HG02623 (cell line): Measurements from ENCODE around the gene UBIAD1.
"Not testable (repeated sequence)": the region's sequence is repeated elsewhere in the genome, so short reads cannot be mapped to it uniquely, and the experiment has no call there.

ENCODE experiments used
- ATAC-seq: cut with Tn5 transposase; IDR thresholded peaks from one replicate; pipeline ENCODE4 v1.9.1; 2021; ENCODE audit warnings: moderate library complexity; ENCODE audit not compliant: unreplicated experiment

The UBIAD1 gene, protein sequence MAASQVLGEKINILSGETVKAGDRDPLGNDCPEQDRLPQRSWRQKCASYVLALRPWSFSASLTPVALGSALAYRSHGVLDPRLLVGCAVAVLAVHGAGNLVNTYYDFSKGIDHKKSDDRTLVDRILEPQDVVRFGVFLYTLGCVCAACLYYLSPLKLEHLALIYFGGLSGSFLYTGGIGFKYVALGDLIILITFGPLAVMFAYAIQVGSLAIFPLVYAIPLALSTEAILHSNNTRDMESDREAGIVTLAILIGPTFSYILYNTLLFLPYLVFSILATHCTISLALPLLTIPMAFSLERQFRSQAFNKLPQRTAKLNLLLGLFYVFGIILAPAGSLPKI

DNA sequence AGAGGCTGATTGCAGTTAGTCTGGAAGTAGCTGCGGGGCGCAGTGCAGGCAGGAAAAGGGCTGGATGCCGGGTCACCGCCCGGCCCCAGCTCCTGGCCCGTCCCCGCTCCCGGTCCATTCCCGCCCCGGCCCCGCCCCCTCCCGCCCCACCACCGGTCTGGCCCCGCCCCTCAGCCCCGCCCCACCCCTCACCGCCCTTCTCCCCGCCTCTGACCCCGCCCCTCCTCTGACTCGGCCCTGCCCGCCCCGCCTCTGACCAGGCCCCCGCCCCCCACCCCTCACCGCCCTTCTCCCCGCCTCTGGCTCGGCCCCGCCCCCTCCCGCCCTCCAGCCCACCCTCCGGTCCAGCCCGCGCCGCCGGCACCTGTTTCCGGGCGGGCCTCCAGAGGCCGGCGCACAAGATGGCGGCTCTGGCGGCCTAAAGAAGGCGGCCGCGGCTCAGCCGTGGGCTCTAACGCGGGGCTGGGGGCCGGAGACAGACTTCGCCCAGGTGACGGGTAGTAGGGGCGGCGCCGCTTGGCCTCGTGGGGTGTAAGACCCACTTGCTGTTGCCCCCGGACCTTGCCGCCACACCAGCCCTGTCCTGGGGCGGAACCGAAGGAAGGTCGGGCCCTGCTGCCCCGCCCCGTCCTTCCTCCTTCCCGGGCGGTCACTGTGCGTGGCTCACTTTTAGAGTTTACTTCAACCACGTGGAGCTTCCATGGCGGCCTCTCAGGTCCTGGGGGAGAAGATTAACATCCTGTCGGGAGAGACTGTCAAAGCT, at the start of gene UBIAD1:
TSS of gene UBIAD1 (plus strand) at position 367 of the 763 bp plus-strand sequence. CDS start at position 701, 334 bp downstream.
- ATAC-seq, result peak; percentile 83

- ATAC-seq, result no peak
Observed at GRCh38 chr1:11227106-11228077, 45.6 kb upstream of the UBIAD1 start.

DNA sequence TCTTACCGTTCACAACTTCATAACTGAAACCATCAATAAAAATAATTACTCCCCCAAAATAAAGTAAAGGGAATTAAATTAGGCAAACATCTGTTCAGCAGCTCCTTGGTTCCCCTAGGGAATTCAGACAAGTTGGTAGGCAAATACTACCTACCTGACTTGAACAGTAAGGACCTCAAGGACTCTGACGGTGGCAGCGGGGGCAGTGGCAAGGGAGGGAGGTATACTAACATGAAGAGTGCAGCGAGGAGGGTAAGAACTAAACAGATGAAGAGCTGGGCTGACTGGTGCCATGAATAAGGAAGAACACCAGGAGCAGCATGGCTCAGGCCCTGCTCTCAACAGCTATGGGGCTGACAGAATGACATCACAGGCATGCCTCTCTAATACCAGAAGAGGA, 43.8 kb upstream of the UBIAD1 start:
- ATAC-seq, result no peak

- ATAC-seq, result no peak
Observed at GRCh38 chr1:11233208-11233607, 39.8 kb upstream of the UBIAD1 start.

DNA sequence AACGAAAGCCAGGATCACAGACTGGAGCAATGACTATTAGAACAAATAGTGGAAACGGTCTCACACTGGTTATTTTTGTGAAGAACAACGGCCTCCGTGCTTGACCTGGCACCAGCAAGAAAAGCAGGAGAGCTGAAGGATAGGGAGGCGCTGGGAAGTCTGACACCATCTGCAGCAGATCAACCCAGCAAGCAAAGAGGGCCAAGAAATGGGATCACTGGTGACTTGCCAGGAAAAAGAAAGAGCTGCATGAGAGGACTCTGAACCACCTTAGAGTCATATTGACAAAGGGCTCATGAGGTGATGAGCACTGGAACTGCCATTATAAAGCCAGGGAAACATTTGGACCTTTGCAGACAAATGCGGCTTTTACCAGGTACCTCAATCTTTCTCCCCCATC, 35.6 kb upstream of the UBIAD1 start:
- ATAC-seq, result no peak

DNA sequence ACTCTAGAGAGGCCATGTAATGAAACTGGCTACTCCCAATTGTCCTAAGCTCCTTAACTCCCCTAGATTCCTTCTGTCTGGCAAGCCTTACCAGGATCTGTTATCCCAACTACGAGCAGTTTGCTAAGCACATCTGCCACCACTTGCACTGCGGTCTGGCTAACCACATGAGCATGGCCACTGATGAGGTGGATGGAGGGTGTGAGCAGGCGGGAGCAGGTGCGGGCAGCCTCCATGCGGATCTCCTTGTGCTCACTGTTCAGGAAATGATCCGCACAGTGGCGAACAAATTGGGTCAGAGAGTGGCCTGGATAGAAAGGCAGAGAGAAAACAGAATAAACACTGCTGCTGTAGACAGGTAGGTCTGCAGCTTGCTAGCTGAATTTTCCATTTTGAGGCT, 34.7 kb upstream of the UBIAD1 start:
- no peak for ATAC-seq

- ATAC-seq, result no peak
Observed at GRCh38 chr1:11245248-11245647, 27.8 kb upstream of the UBIAD1 start.

- ATAC-seq, result no peak
Observed at GRCh38 chr1:11245904-11246719, 26.9 kb upstream of the UBIAD1 start.

- no peak for ATAC-seq
Observed at GRCh38 chr1:11248169-11248568, 24.8 kb upstream of the UBIAD1 start.

DNA sequence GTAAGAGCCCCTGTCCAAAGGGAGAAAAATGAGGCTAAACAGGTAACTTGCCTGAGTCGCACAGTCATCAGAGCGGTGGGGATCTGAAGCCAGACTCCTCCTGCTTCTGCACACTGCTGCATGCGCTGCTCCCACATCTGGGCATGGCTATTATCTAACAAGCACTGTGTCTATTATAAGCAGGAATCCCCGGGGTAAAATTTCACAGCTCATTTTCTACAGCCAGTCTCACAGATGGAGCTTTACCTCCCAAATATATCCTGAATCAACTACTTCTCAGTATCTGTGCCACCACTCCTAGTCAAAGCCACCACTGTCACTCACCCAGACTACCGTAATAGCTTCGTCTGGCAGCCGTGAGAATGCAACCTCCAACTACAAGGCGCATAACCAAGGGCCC, 20.5 kb upstream of the UBIAD1 start:
- no peak for ATAC-seq

DNA sequence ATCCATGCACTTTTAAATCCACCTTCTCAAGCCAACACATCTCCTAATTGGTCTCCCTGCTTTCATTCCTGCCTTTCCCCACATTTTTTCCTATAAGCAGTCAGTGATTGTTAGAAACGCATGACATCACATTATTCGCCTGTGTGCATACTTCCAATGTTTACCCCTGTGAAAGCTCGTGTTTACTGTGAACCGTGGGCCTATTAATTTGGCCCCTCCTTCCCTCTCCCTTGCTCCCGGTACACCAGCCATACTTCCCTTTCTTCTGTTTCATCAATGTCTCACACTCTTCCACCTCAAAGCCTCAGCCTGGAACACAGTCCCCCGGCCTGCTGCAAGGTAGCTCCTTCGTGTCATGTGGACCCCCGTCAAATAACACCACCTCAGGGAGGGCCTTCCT, 19.8 kb upstream of the UBIAD1 start:
- ATAC-seq, result no peak

DNA sequence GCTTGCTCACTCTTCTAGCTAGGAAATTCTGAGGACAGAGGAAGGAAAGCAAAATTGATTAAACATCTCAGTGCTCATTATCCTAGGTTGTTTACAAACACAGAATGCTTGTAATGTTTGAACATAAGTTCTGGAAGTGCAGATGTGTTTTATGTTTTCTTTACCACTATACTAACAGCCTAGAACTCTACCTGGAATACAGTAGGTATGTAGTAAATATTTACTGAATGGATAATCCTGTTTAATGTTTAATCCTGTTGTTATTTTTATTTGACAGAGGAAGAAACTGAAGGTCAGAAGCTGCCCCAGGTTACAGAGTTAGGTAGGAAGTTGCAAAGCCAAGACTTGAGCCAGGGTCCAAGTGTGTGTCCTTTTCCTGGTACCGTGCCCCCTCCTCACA, 16.7 kb upstream of the UBIAD1 start:
- no peak for ATAC-seq

DNA sequence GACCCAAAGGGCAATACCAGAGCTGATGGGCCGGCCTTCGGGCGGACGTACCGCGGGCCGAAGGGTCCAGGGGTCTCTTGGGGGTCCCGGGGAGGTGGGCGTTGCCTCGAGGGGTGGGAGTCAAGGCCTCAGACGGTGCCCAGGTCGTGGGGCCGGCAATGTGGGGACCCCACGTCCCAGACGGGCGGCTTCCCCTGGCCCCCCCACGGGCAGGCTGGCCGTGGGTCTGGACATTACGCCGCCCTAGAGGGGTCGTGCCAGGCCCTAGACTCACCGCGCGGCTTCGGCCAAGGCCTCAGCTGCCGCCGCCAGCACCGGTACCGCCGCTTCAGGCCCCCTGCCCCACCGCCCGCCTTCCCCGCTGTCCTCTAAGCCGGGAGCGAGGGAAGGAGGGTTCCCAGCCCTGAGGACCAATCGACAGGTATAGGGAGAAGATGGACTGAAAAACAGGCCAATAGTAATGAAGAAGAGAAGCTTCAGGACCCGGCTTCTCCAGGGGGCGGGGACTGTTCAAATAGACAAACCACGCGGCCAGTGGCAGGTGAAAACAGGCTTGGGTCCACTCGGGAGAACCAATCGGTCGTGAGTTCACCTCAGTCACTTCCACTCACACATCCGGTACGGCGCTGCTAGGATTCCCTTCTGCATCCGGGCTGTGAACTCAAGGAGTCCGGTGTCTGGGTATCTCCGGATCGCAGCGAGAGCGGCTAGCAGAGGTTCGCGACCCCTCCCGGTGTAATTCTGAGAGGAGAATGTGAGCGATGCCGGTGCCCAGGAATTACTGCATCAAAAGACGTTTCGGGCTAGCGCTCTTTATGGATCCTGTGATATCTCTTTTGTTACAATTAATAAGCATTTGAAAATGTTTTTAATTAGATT, 10.6 kb upstream of the UBIAD1 start, which contains the start of gene MTOR:
TSS of gene MTOR (minus strand) at position 381 of the 879 bp plus-strand sequence. CDS start 3,142 bp downstream, outside the sequence.
- ATAC-seq, result peak; percentile 96

GRCh38 chr1:11266268-11267074, 6.5 kb upstream of the UBIAD1 start:
- no peak for ATAC-seq

- not testable (repeated sequence) for ATAC-seq
Observed at GRCh38 chr1:11267350-11268337, 5.4 kb upstream of the UBIAD1 start.

GRCh38 chr1:11272544-11272831, 510 bp upstream of the UBIAD1 start:
- ATAC-seq, result no peak

DNA sequence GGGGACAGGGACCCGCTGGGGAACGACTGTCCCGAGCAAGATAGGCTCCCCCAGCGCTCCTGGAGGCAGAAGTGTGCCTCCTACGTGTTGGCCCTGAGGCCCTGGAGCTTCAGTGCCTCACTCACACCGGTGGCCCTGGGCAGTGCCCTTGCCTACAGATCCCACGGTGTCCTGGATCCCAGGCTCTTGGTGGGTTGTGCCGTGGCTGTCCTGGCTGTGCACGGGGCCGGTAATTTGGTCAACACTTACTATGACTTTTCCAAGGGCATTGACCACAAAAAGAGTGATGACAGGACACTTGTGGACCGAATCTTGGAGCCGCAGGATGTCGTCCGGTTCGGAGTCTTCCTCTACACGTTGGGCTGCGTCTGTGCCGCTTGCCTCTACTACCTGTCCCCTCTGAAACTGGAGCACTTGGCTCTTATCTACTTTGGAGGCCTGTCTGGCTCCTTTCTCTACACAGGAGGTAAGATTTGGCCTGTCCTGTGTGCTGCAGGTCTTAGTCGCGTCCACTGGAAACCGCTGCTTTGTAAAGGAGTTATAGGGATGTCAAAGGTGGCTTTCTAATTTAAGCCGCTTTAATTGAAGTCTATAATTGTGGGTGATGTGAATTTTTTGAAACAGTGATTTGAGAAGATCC, 717 bp downstream of the UBIAD1 start:
- ATAC-seq, result peak; percentile 28
